Astrocyte of the cerebellum (primary cell): ENCODE results near the gene ETHE1.
A peak's percentile ranks its signal among the peaks of the same experiment; 100 is the strongest.

ENCODE experiments used
- DNase-seq: peaks from one replicate; pipeline ENCODE4 v3.0.0-alpha.2; 2011; ENCODE audit warnings: low read depth
- H3K4me3 ChIP-seq: 2 replicates; pipeline ENCODE4 v1.5.1; 2011; ENCODE audit warnings: mild to moderate bottlenecking, low read depth, low read length, moderate library complexity
- in situ Hi-C: cut with HindIII; loops from 2 replicates; pipeline ENCODE4 v1.10.0; 2017; ENCODE audit warnings: low sequenced_read_pairs
- TF ChIP-seq, protein P1 (sequence below): IDR thresholded peaks from 2 replicates; pipeline ENCODE4 v1.5.1; 2012; ENCODE audit warnings: low read length, low read depth, moderate library complexity, mild to moderate bottlenecking; ENCODE audit errors: missing control alignments

Gene ETHE1

DNA sequence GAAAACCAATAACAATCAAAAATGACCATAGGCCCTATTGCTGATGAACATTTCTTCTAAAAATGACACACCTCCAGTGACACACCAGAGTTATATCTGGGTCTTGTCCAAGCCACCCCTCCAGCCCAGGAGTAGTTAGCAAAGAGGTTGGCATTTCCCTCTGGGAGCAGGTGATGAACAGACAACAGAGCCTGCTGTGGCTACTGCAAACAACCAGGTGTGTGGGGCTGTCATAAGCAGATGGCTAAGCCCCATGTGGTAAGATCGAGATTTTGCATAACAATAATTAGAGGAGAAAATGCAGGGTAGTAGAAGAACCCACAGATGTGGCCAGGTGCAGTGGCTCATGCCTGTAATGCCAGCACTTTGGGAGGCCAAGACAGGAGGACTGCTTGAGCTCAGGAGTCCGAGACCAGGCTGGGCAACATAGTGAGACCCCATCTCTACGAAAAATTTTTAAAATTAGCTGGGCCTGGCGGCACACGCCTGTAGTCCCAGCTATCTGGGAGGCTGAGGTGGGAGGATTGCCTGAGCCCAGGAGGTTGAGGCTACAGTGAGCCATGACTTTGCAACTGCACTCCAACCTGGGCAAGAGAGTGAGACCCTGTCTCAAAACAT, 43.3 kb upstream of the ETHE1 start:
- H3K4me3 ChIP-seq: no peak overlapping the region
- in situ Hi-C loops: no loop called here
- no peak for DNase-seq
- TF ChIP-seq, protein P1, sequence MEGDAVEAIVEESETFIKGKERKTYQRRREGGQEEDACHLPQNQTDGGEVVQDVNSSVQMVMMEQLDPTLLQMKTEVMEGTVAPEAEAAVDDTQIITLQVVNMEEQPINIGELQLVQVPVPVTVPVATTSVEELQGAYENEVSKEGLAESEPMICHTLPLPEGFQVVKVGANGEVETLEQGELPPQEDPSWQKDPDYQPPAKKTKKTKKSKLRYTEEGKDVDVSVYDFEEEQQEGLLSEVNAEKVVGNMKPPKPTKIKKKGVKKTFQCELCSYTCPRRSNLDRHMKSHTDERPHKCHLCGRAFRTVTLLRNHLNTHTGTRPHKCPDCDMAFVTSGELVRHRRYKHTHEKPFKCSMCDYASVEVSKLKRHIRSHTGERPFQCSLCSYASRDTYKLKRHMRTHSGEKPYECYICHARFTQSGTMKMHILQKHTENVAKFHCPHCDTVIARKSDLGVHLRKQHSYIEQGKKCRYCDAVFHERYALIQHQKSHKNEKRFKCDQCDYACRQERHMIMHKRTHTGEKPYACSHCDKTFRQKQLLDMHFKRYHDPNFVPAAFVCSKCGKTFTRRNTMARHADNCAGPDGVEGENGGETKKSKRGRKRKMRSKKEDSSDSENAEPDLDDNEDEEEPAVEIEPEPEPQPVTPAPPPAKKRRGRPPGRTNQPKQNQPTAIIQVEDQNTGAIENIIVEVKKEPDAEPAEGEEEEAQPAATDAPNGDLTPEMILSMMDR: no peak

DNA sequence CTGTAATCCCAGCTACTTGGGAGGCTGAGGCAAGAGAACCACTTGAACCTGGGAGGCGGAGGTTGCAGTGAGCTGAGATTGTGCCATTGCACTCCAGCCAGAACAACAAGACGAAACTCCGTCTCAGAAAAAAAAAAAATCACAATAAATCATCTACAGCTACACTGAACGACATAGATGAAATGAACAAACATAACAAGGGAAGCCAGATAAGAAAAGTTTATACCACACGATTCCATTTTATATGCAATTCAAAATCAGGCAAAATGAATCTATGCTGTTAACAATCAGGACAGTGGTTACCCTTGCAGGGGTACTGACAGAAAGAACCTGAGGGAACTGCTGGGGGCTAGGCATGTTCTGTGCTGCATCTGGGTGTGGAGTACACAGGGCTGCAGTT, 42.7 kb upstream of the ETHE1 start:
- TF ChIP-seq, protein P1: no peak
- no peak overlapping the region for H3K4me3 ChIP-seq
- DNase-seq: no peak
- in situ Hi-C loops: no loop called here

DNA sequence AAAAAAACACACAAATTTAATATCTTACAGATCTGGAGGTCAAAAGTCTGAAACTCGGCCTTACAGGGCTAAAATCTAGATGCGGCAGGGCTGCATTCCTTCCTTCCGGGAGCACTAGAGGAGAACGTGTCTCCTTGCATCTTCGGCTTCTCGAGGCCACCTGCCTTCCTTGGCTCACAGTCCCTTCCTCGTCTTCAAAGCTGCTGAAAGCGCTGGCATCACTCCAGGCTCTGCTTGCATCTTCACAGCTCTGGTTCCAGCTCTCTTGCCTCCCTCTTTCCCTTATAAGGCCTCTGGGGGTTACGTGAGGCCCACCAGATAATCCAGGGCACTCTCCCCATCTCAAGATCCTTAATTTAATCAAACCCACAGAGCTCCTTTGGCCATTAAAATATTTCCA, 37.8 kb upstream of the ETHE1 start:
- no peak for DNase-seq
- TF ChIP-seq, protein P1: no peak
- in situ Hi-C loops: no loop called here
- no peak overlapping the region for H3K4me3 ChIP-seq

DNA sequence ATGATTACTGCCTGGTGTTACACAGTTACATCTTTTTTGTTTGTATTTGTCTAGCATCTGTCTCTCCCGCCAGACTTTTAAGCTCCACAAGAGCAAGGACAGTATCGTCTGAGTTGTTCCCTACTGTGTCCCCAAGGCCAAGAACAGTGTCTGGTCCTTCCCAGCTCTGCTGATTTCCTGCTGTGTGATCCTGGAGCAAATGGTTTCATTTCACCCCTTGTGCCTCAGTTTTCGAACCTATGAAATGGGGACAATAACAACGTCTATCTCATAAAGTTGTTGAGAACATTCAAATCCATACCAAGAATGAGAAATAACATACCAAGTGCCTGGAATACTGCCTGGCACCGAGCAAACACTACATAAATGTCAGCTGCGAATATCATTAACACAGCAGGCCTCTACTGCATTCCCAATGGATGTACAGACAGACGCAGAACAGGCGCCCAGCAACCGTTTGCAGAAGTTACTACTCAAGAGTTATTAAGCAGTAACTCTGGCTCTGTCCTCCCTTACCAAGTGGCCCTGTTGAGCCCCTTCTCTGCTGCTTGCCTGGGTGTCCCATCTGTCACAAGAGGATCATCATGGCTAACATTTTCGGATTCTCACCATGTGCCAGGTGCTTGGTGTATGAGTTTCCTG, 36.9 kb upstream of the ETHE1 start:
- TF ChIP-seq, protein P1: no peak
- DNase-seq: no peak
- in situ Hi-C loops: no loop called here

DNA sequence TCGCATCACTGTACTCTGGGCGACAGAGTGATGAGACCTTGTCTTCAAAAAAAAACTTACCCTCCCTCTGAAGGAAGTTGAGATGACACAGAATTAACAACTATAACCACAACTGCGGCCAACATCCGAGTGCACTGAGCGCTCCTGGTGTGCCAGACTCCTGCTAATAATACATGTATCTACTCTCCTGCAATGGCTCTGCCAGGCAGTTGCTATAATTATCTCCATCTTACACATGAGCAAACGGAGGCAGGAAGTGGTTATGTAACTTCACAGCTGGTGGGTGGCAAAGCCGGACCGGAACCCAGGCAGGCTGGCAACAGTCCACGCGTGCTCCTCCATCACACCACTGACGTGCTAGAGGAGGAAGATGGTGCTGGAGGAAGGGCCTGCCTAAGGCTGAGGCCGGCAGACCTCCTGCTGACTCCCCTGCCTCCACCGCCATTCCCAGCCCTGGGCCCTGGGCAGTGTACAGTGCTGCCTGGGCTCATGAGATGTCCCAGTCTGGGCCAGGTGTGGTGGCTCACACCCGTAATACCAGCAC, 35.8 kb upstream of the ETHE1 start:
- in situ Hi-C loops: no loop called here
- H3K4me3 ChIP-seq: no peak overlapping the region
- TF ChIP-seq, protein P1: no peak
- peak; percentile 77 for DNase-seq

More for the DNA sequence above, 36.9 kb upstream of the ETHE1 start:
- no peak overlapping the region for H3K4me3 ChIP-seq

DNA sequence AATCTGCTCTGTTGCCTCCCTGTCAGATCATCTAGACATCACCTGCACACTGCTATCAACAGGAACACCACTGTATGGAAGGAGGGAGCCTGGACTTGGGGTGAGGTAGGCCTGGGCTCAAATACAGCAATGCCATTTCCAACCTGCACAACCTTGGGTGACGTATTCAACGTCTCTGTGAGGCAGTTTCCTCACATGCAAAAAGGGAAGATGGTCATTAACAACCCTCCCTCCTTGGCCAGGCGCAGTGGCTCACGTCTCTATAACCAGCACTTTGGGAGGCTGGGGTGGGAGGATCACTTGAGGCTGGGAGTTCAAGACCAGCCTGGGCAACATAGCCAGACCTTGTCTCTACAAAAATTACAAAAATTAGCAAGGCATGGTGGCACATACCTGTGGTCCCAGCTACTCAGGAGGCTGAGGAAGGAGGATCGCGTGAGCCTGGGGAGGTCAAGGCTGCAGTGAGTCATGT, 35.3 kb upstream of the ETHE1 start:
- in situ Hi-C loops: no loop called here
- TF ChIP-seq, protein P1: no peak
- H3K4me3 ChIP-seq: no peak overlapping the region
- DNase-seq: no peak
